RKO (cell line): Measurements from ENCODE around the gene OR8J1.
"Not testable (repeated sequence)": the region's sequence is repeated elsewhere in the genome, so short reads cannot be mapped to it uniquely, and the experiment has no call there.

Experiments used
- DNase-seq: peaks from one replicate; pipeline ENCODE4 v3.0.0-alpha.2; 2016; ENCODE audit warnings: low spot score

The OR8J1 gene

GRCh38 chr11:56353991-56354390 is at the start of gene OR8J1:
OR8J1 (plus strand) TSS chr11:56354291; CDS start chr11:56360247, 5,956 bp downstream.
- DNase-seq = no peak

- DNase-seq = no peak
Observed at GRCh38 chr11:56307836-56308235, 46.3 kb upstream of the OR8J1 start.

GRCh38 chr11:56314844-56315243 is 39.2 kb upstream of the OR8J1 start, which contains the start of gene OR8K3:
OR8K3 (plus strand) TSS chr11:56315144; CDS start chr11:56318307, 3,163 bp downstream.
- DNase-seq = no peak

GRCh38 chr11:56331861-56332491 is 22.1 kb upstream of the OR8J1 start:
- DNase-seq = no peak

GRCh38 chr11:56333156-56333555 is 20.9 kb upstream of the OR8J1 start:
- no peak for DNase-seq

- DNase-seq = no peak
Observed at GRCh38 chr11:56340289-56340688, 13.8 kb upstream of the OR8J1 start.

GRCh38 chr11:56345739-56346138 is 8.4 kb upstream of the OR8J1 start, which contains the start of gene OR8K1:
OR8K1 (plus strand) TSS chr11:56346039; CDS start chr11:56346039, 0 bp downstream.
- no peak for DNase-seq

GRCh38 chr11:56375324-56375723 is 21.2 kb downstream of the OR8J1 start, which contains the start of gene OR8U1:
OR8U1 (plus strand) TSS chr11:56375624; CDS start chr11:56375624, 0 bp downstream.
- no peak for DNase-seq

- no peak for DNase-seq
Observed at GRCh38 chr11:56380120-56380519, 26.0 kb downstream of the OR8J1 start.

- no peak for DNase-seq
Observed at GRCh38 chr11:56394381-56394780, 40.3 kb downstream of the OR8J1 start.

GRCh38 chr11:56396047-56396446 is 42.0 kb downstream of the OR8J1 start:
- no peak for DNase-seq

- not testable (repeated sequence) for DNase-seq
Observed at GRCh38 chr11:56401858-56402461, 47.9 kb downstream of the OR8J1 start.

GRCh38 chr11:56404393-56404792 is 50.3 kb downstream of the OR8J1 start:
- no peak for DNase-seq

- DNase-seq = no peak
Observed at GRCh38 chr11:56410801-56411200, 56.7 kb downstream of the OR8J1 start.
